Nephron progenitor cell (in vitro differentiated cells): ENCODE results near the gene XRCC1.
A peak's percentile ranks its signal among the peaks of the same experiment; 100 is the strongest.
"Not testable (repeated sequence)": the region's sequence is repeated elsewhere in the genome, so short reads cannot be mapped to it uniquely, and the experiment has no call there.

ENCODE experiments used
- DNase-seq: peaks from one replicate; pipeline ENCODE4 v3.0.0; 2021
- H3K27ac Mint-ChIP-seq: 2 replicates; pipeline ENCODE4 v1.8.0; 2021; ENCODE audit warnings: mild to moderate bottlenecking, moderate library complexity, mixed read lengths
- H3K27me3 Mint-ChIP-seq: 2 replicates; pipeline ENCODE4 v1.8.0; 2021; ENCODE audit warnings: mild to moderate bottlenecking, low read depth, mixed read lengths; ENCODE audit not compliant: poor library complexity
- H3K36me3 Mint-ChIP-seq: 2 replicates; pipeline ENCODE4 v1.8.0; 2021; ENCODE audit warnings: low read depth, mixed read lengths
- H3K4me1 Mint-ChIP-seq: 2 replicates; pipeline ENCODE4 v1.8.0; 2021; ENCODE audit warnings: mixed read lengths
- H3K4me3 Mint-ChIP-seq: 2 replicates; pipeline ENCODE4 v1.8.0; 2021; ENCODE audit warnings: mild to moderate bottlenecking, moderate library complexity, mixed read lengths
- H3K9me3 Mint-ChIP-seq: 2 replicates; pipeline ENCODE4 v1.8.0; 2021; ENCODE audit warnings: mild to moderate bottlenecking, moderate library complexity, mixed read lengths
- TF ChIP-seq, protein P1 (sequence below): fragments of 200-600 bp; sonication (generic); IDR thresholded peaks from 2 replicates; pipeline ENCODE4 v1.5.0; 2021; ENCODE audit warnings: antibody characterized with exemption

The XRCC1 gene

GRCh38 chr19:43592800-43593350, 17.5 kb upstream of the XRCC1 start:
- Mint-ChIP-seq H3K4me1 (peaks cover 27% of the 10 kb centered on the region), H3K27ac (no peak overlapping the region), H3K4me3 (no peak overlapping the region), H3K27me3 (no peaks in the 10 kb centered on the region), H3K36me3 (peaks cover 36% of the 10 kb centered on the region), H3K9me3 (no peaks in the 10 kb centered on the region)
- TF ChIP-seq, protein P1, sequence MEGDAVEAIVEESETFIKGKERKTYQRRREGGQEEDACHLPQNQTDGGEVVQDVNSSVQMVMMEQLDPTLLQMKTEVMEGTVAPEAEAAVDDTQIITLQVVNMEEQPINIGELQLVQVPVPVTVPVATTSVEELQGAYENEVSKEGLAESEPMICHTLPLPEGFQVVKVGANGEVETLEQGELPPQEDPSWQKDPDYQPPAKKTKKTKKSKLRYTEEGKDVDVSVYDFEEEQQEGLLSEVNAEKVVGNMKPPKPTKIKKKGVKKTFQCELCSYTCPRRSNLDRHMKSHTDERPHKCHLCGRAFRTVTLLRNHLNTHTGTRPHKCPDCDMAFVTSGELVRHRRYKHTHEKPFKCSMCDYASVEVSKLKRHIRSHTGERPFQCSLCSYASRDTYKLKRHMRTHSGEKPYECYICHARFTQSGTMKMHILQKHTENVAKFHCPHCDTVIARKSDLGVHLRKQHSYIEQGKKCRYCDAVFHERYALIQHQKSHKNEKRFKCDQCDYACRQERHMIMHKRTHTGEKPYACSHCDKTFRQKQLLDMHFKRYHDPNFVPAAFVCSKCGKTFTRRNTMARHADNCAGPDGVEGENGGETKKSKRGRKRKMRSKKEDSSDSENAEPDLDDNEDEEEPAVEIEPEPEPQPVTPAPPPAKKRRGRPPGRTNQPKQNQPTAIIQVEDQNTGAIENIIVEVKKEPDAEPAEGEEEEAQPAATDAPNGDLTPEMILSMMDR = no peak
- no peak for DNase-seq

GRCh38 chr19:43591904-43592772, 16.8 kb upstream of the XRCC1 start:
- Mint-ChIP-seq H3K36me3 (peaks cover 36% of the 10 kb centered on the region), H3K27me3 (no peaks in the 10 kb centered on the region)

DNA sequence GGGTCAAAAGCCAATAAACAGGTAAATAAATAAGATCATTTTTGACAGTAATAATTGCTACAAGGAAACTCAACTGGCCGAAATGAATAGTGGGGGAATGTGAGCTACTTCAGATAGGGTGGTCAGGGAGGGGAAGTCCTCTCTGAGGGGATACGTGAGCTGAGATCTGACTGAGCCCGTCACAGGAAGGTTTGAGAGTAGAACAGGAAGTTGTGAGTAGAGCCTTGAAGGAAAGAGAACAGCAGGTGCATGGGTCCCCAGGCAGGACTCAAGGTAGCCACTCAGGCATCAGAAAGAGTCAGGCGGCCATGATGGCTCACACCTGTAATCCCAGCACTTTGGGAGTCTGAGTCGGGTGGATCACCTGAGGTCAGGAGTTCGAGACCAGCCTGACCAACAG, 14.4 kb upstream of the XRCC1 start:
- H3K9me3 Mint-ChIP-seq = no peaks in the 10 kb centered on the region
- peak overlapping the region; percentile 12 for H3K27ac Mint-ChIP-seq
- H3K27me3 Mint-ChIP-seq = peaks cover 3% of the 10 kb centered on the region
- TF ChIP-seq, protein P1 = no peak
- H3K4me1 Mint-ChIP-seq = peaks cover 10% of the 10 kb centered on the region
- H3K36me3 Mint-ChIP-seq = peaks cover 58% of the 10 kb centered on the region
- H3K4me3 Mint-ChIP-seq = no peak overlapping the region
- no peak for DNase-seq

More at GRCh38 chr19:43591904-43592772, 16.8 kb upstream of the XRCC1 start:
- Mint-ChIP-seq H3K9me3 (no peaks in the 10 kb centered on the region), H3K4me1 (peaks cover 20% of the 10 kb centered on the region), H3K27ac (no peak overlapping the region), H3K4me3 (no peak overlapping the region)
- TF ChIP-seq, protein P1 = no peak
- no peak for DNase-seq

- H3K27me3 Mint-ChIP-seq = peaks cover 3% of the 10 kb centered on the region
- peaks cover 10% of the 10 kb centered on the region for H3K4me1 Mint-ChIP-seq
- TF ChIP-seq, protein P1 = no peak
- H3K4me3 Mint-ChIP-seq = no peak overlapping the region
- no peaks in the 10 kb centered on the region for H3K9me3 Mint-ChIP-seq
- H3K36me3 Mint-ChIP-seq = peaks cover 62% of the 10 kb centered on the region
- no peak for DNase-seq
- peak overlapping the region; percentile 79 for H3K27ac Mint-ChIP-seq
These were observed 13.9 kb upstream of the XRCC1 start for GRCh38 chr19:43589277-43589676.

- H3K4me3 Mint-ChIP-seq, H3K27ac Mint-ChIP-seq, H3K9me3 Mint-ChIP-seq, DNase-seq, H3K4me1 Mint-ChIP-seq, H3K27me3 Mint-ChIP-seq: not testable (repeated sequence)
- H3K36me3 Mint-ChIP-seq = peaks cover 51% of the 10 kb centered on the region
These were observed 11.7 kb upstream of the XRCC1 start for GRCh38 chr19:43587029-43587428.

DNA sequence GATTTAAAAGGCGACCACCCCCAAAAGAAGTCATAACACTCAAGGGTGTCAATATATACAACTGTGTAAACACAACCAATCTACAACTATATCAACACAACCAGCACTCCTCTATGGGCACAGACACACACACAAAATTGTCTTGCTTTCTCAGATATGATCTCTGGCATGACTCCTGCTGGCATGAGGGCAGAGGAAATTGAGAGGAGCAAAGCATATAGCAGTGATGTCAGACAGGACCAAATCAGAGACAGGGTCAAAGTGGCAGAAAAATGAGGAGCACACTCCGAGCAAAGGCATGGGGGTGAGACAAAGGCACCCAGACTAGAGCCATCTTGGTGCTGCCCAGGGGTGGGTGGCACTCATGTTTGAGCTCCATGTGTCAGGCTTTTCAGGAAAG, 11.0 kb upstream of the XRCC1 start:
- TF ChIP-seq, protein P1 = no peak
- Mint-ChIP-seq H3K27ac (no peak overlapping the region), H3K4me3 (no peak overlapping the region)

More for the DNA sequence above, 11.0 kb upstream of the XRCC1 start:
- peaks cover 3% of the 10 kb centered on the region for H3K27me3 Mint-ChIP-seq
- no peaks in the 10 kb centered on the region for H3K9me3 Mint-ChIP-seq
- no peak for DNase-seq
- H3K4me1 Mint-ChIP-seq = peaks cover 15% of the 10 kb centered on the region
- H3K36me3 Mint-ChIP-seq = peaks cover 51% of the 10 kb centered on the region
